H9 (cell line): ENCODE measurements around the gene COG4. TPM values are rescaled to one million over a fixed set of nuclear protein-coding genes. Genes with fewer than 3 reads are reported as not detected.

Source experiments
- DNase-seq: peaks from one replicate; pipeline ENCODE4 v3.0.0-alpha.2; 2017
- H2AFZ ChIP-seq: one replicate; pipeline ENCODE4 v1.6.1; 2013; ENCODE audit warnings: mild to moderate bottlenecking, low read length, control low read depth, moderate library complexity
- H2AK5ac ChIP-seq: 2 replicates; pipeline ENCODE4 v1.6.1; 2013; ENCODE audit warnings: low read length, control low read depth, mixed read lengths; ENCODE audit not compliant: insufficient read length
- H2BK120ac ChIP-seq: one replicate; pipeline ENCODE4 v1.6.1; 2013; ENCODE audit warnings: low read depth, mild to moderate bottlenecking, low read length, control low read depth, inconsistent platforms; ENCODE audit not compliant: poor library complexity, severe bottlenecking
- H2BK12ac ChIP-seq: 2 replicates; pipeline ENCODE4 v1.6.1; 2013; ENCODE audit warnings: low read length, control low read depth, mixed read lengths, low read depth; ENCODE audit not compliant: insufficient read length
- H2BK15ac ChIP-seq: 2 replicates; pipeline ENCODE4 v1.6.1; 2013; ENCODE audit warnings: low read depth, low read length, control low read depth
- H2BK20ac ChIP-seq: one replicate; pipeline ENCODE4 v1.6.1; 2013; ENCODE audit warnings: low read depth, mild to moderate bottlenecking, low read length, control low read depth, inconsistent platforms; ENCODE audit not compliant: poor library complexity, severe bottlenecking
- H2BK5ac ChIP-seq: 2 replicates; pipeline ENCODE4 v1.6.1; 2013; ENCODE audit warnings: low read length, control low read depth, mixed read lengths; ENCODE audit not compliant: insufficient read length
- H3K14ac ChIP-seq: 2 replicates; pipeline ENCODE4 v1.6.1; 2013; ENCODE audit warnings: low read length, control low read depth; ENCODE audit not compliant: insufficient read depth
- H3K18ac ChIP-seq: 2 replicates; pipeline ENCODE4 v1.6.1; 2013; ENCODE audit warnings: low read depth, mild to moderate bottlenecking, mixed read lengths, low read length, control low read depth; ENCODE audit not compliant: insufficient read length
- H3K23ac ChIP-seq: 2 replicates; pipeline ENCODE4 v1.6.1; 2013; ENCODE audit warnings: low read length, control low read depth, mixed read lengths, low read depth; ENCODE audit not compliant: insufficient read length
- H3K23me2 ChIP-seq: 2 replicates; pipeline ENCODE4 v1.6.1; 2013; ENCODE audit warnings: low read depth, mild to moderate bottlenecking, mixed read lengths, low read length, control low read depth; ENCODE audit not compliant: insufficient read length, poor library complexity, severe bottlenecking
- H3K27ac ChIP-seq: 2 replicates; pipeline ENCODE4 v1.5.1; 2013; ENCODE audit warnings: low read length, control low read depth, mixed read lengths, low read depth; ENCODE audit not compliant: insufficient read length
- H3K27me3 ChIP-seq: 2 replicates; pipeline ENCODE4 v1.6.1; 2013; ENCODE audit warnings: low read length, control low read depth, inconsistent platforms; ENCODE audit not compliant: insufficient read depth
- H3K4ac ChIP-seq: 2 replicates; pipeline ENCODE4 v1.6.1; 2013; ENCODE audit warnings: low read depth, mild to moderate bottlenecking, control low read depth, inconsistent platforms, low read length, moderate library complexity
- H3K4me1 ChIP-seq: 2 replicates; pipeline ENCODE4 v1.6.1; 2013; ENCODE audit warnings: low read length, control low read depth, inconsistent platforms; ENCODE audit not compliant: insufficient read depth
- H3K4me2 ChIP-seq: 2 replicates; pipeline ENCODE4 v1.6.1; 2013; ENCODE audit warnings: low read length, control low read depth, mixed read lengths; ENCODE audit not compliant: insufficient read length, insufficient read depth
- H3K56ac ChIP-seq: 2 replicates; pipeline ENCODE4 v1.6.1; 2013; ENCODE audit warnings: low read depth, mild to moderate bottlenecking, mixed read lengths, low read length, control low read depth; ENCODE audit not compliant: insufficient read length
- H3K79me1 ChIP-seq: 2 replicates; pipeline ENCODE4 v1.6.1; 2013; ENCODE audit warnings: low read depth, mild to moderate bottlenecking, moderate library complexity, low read length, control low read depth, inconsistent platforms; ENCODE audit not compliant: insufficient read depth, poor library complexity, severe bottlenecking
- H3K79me2 ChIP-seq: 2 replicates; pipeline ENCODE4 v1.6.1; 2013; ENCODE audit warnings: low read length, control low read depth, inconsistent platforms; ENCODE audit not compliant: insufficient read depth
- H3K9ac ChIP-seq: 2 replicates; pipeline ENCODE4 v1.6.1; 2013; ENCODE audit warnings: low read length, control low read depth, mixed read lengths; ENCODE audit not compliant: insufficient read length; ENCODE audit errors: extremely low read depth
- H3K9me3 ChIP-seq: one replicate; pipeline ENCODE4 v1.6.1; 2013; ENCODE audit warnings: low read depth, low read length, inconsistent platforms; ENCODE audit not compliant: control insufficient read depth
- H3T11ph ChIP-seq: one replicate; pipeline ENCODE4 v1.6.1; 2013; ENCODE audit warnings: mild to moderate bottlenecking, low read length, control low read depth, inconsistent platforms
- H4K20me1 ChIP-seq: one replicate; pipeline ENCODE4 v1.6.1; 2013; ENCODE audit not compliant: control insufficient read depth, insufficient read length, insufficient read depth
- H4K5ac ChIP-seq: 2 replicates; pipeline ENCODE4 v1.6.1; 2013; ENCODE audit warnings: low read depth, mild to moderate bottlenecking, mixed read lengths, low read length, control low read depth; ENCODE audit not compliant: insufficient read length
- H4K8ac ChIP-seq: replicated peaks from 2 replicates; pipeline ENCODE4 v1.6.1; 2013; ENCODE audit warnings: low read length, control low read depth, mixed read lengths, low read depth; ENCODE audit not compliant: insufficient read length
- H4K91ac ChIP-seq: 2 replicates; pipeline ENCODE4 v1.6.1; 2013; ENCODE audit warnings: low read depth, mild to moderate bottlenecking, moderate library complexity, mixed read lengths, low read length, control low read depth; ENCODE audit not compliant: insufficient read length
- H3K27ac Mint-ChIP-seq, 3 experiments: 2 replicates in 2 of 3; 3 replicates in 1 of 3; pipeline ENCODE4 v1.8.0; 2020 to 2021; ENCODE audit warnings: mixed read lengths in 3 of 3, mild to moderate bottlenecking in 1 of 3, moderate library complexity in 1 of 3
- H3K27me3 Mint-ChIP-seq: 2 replicates; pipeline ENCODE4 v1.8.0; 2021; ENCODE audit warnings: low read depth, mild to moderate bottlenecking, moderate library complexity, mixed read lengths
- H3K36me3 Mint-ChIP-seq, 3 experiments: 2 replicates in 2 of 3; 3 replicates in 1 of 3; pipeline ENCODE4 v1.8.0; 2020 to 2021; ENCODE audit warnings: low read depth in 3 of 3, mixed read lengths in 3 of 3; ENCODE audit not compliant: insufficient read depth in 1 of 3
- H3K4me1 Mint-ChIP-seq, 2 experiments: 2 replicates each; pipeline ENCODE4 v1.8.0; 2020; ENCODE audit warnings: mixed read lengths in 2 of 2
- H3K4me3 Mint-ChIP-seq, 2 experiments: 2 replicates in 1 of 2; 3 replicates in 1 of 2; pipeline ENCODE4 v1.8.0; 2020 to 2021; ENCODE audit warnings: mild to moderate bottlenecking in 2 of 2, mixed read lengths in 2 of 2, moderate library complexity in 1 of 2
- H3K9me3 Mint-ChIP-seq, 2 experiments: 2 replicates in 1 of 2; 3 replicates in 1 of 2; pipeline ENCODE4 v1.8.0; 2020; ENCODE audit warnings: mild to moderate bottlenecking in 2 of 2, mixed read lengths in 2 of 2, moderate library complexity in 1 of 2
- WGBS: extraction: QIAGEN DNeasy Blood & Tissue Kit; methylation state at CpG from one replicate; pipeline ENCODE4 v1.1.7; 2013; ENCODE audit warnings: missing lambda C conversion rate, low lambda C conversion rate, mixed read lengths; ENCODE audit not compliant: insufficient read length; ENCODE audit errors: extremely low coverage; 5-methylcytosine and 5-hydroxymethylcytosine counted together
- total RNA-seq: library from RNA; stranded (reverse); gene quantifications from 2 replicates; pipeline ENCODE4 v1.2.1, GENCODE V29; 2021
- TF ChIP-seq, protein P1 (sequence below): fragments of 200-600 bp; sonication (generic); conservative IDR thresholded peaks from 3 replicates; pipeline ENCODE4 v1.8.0; 2021; ENCODE audit warnings: antibody characterized with exemption, mild to moderate bottlenecking

COG4 gene
- total RNA-seq, 1 experiment from 2014 or later, result 51.9 TPM

DNA sequence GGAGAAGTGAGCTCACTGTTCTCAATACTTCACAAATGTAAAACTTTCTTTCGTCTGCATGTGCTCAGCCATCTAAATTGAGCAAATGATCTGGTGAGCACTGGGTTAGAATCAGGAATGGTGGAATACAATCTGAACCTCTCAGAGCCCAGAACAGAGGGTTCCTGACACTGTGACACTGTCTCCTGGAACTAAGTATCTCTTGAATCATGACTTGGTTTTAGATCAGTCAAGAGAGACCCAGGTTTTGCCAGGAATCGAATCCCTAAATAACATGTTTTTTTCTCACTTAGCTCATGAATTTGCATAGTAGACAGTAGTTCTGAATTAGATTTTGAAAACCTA is 49.5 kb upstream of the COG4 start:
- Histone ChIP-seq H3K79me1 (peaks cover 4% of the 10 kb centered on the region), H3K14ac (no peak overlapping the region), H4K91ac (no peak overlapping the region), H2BK12ac (no peak overlapping the region), H3K4me1 (no peaks in the 10 kb centered on the region), H3K9me3 (no peaks in the 10 kb centered on the region), H3K27me3 (no peaks in the 10 kb centered on the region), H3K23me2 (no peaks in the 10 kb centered on the region), H3K4me2 (no peak overlapping the region), H2BK15ac (no peak overlapping the region), H3K56ac (no peak overlapping the region), H3K27ac (no peak overlapping the region), H2AFZ (no peak overlapping the region), H2BK20ac (no peak overlapping the region), H3K9ac (no peak overlapping the region), H3K23ac (no peak overlapping the region), H4K8ac (no peak overlapping the region), H3K4ac (no peak overlapping the region), H2AK5ac (no peak overlapping the region), H2BK120ac (no peak overlapping the region), H3K18ac (no peak overlapping the region), H4K20me1 (no peaks in the 10 kb centered on the region), H2BK5ac (no peak overlapping the region), H4K5ac (no peak overlapping the region), H3K79me2 (no peaks in the 10 kb centered on the region), H3T11ph (no peak overlapping the region)
- TF ChIP-seq, protein P1, sequence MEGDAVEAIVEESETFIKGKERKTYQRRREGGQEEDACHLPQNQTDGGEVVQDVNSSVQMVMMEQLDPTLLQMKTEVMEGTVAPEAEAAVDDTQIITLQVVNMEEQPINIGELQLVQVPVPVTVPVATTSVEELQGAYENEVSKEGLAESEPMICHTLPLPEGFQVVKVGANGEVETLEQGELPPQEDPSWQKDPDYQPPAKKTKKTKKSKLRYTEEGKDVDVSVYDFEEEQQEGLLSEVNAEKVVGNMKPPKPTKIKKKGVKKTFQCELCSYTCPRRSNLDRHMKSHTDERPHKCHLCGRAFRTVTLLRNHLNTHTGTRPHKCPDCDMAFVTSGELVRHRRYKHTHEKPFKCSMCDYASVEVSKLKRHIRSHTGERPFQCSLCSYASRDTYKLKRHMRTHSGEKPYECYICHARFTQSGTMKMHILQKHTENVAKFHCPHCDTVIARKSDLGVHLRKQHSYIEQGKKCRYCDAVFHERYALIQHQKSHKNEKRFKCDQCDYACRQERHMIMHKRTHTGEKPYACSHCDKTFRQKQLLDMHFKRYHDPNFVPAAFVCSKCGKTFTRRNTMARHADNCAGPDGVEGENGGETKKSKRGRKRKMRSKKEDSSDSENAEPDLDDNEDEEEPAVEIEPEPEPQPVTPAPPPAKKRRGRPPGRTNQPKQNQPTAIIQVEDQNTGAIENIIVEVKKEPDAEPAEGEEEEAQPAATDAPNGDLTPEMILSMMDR, result no peak
- H3K9me3 Mint-ChIP-seq, result no peaks in the 10 kb centered on the region
- peaks cover 15 to 16% of the 10 kb centered on the region in 2 experiments for H3K4me1 Mint-ChIP-seq
- no CpG with 5 or more reads among the region's 2 CpGs for WGBS
- no peak for DNase-seq
- peak overlapping the region in 1 of 3 experiments; percentile 94; a peak in 2 of 7 replicates for H3K27ac Mint-ChIP-seq
- no peak overlapping the region for H3K4me3 Mint-ChIP-seq
- no peaks in the 10 kb centered on the region for H3K27me3 Mint-ChIP-seq
- peaks cover 46 to 75% (median 60%) of the 10 kb centered on the region in 3 experiments for H3K36me3 Mint-ChIP-seq
